HG02884 (cell line): ENCODE measurements around the gene BDKRB2.

Experiments
- ATAC-seq: cut with Tn5 transposase; IDR thresholded peaks from one replicate; pipeline ENCODE4 v1.9.1; 2021; ENCODE audit warnings: mild to moderate bottlenecking, moderate library complexity; ENCODE audit not compliant: unreplicated experiment

Gene BDKRB2

GRCh38 chr14:96268431-96269358, 64.1 kb downstream of the BDKRB2 start:
- no peak for ATAC-seq

GRCh38 chr14:96269359-96269710, 64.7 kb downstream of the BDKRB2 start:
- ATAC-seq = no peak

- no peak for ATAC-seq
Measured at GRCh38 chr14:96270565-96271420, 66.2 kb downstream of the BDKRB2 start.

- ATAC-seq = no peak
Measured at GRCh38 chr14:96271421-96271762, 66.8 kb downstream of the BDKRB2 start.

- no peak for ATAC-seq
Measured at GRCh38 chr14:96272777-96273473, 68.3 kb downstream of the BDKRB2 start.

- ATAC-seq = no peak
Measured at GRCh38 chr14:96273629-96274028, 69.0 kb downstream of the BDKRB2 start.

- no peak for ATAC-seq
Measured at GRCh38 chr14:96274122-96274521, 69.5 kb downstream of the BDKRB2 start.

- ATAC-seq = no peak
Measured at GRCh38 chr14:96274543-96274942, 69.9 kb downstream of the BDKRB2 start.

- ATAC-seq = no peak
Measured at GRCh38 chr14:96275177-96276112, 70.8 kb downstream of the BDKRB2 start.

GRCh38 chr14:96277890-96278289, 73.3 kb downstream of the BDKRB2 start:
- ATAC-seq = no peak

GRCh38 chr14:96279564-96279963, 74.9 kb downstream of the BDKRB2 start:
- ATAC-seq = no peak

GRCh38 chr14:96280104-96280503, 75.5 kb downstream of the BDKRB2 start:
- ATAC-seq = no peak

GRCh38 chr14:96281486-96281885, 76.8 kb downstream of the BDKRB2 start:
- no peak for ATAC-seq

- no peak for ATAC-seq
Measured at GRCh38 chr14:96284008-96284407, 79.4 kb downstream of the BDKRB2 start.

- ATAC-seq = no peak
Measured at GRCh38 chr14:96284430-96284829, 79.8 kb downstream of the BDKRB2 start.

GRCh38 chr14:96285667-96286066, 81.0 kb downstream of the BDKRB2 start:
- no peak for ATAC-seq

GRCh38 chr14:96286251-96286650, 81.6 kb downstream of the BDKRB2 start:
- ATAC-seq = no peak

GRCh38 chr14:96287856-96288255, 83.2 kb downstream of the BDKRB2 start:
- ATAC-seq = no peak
